HG03520 (cell line): ENCODE measurements around the gene PLA2G4A.
"Not testable (repeated sequence)": the region's sequence is repeated elsewhere in the genome, so short reads cannot be mapped to it uniquely, and the experiment has no call there.

Experiments used
- ATAC-seq: cut with Tn5 transposase; IDR thresholded peaks from one replicate; pipeline ENCODE4 v1.9.1; 2021; ENCODE audit warnings: mild to moderate bottlenecking, moderate library complexity; ENCODE audit not compliant: unreplicated experiment

The PLA2G4A gene

GRCh38 chr1:186917106-186917786 is 88.5 kb downstream of the PLA2G4A start:
- ATAC-seq: not testable (repeated sequence)

DNA sequence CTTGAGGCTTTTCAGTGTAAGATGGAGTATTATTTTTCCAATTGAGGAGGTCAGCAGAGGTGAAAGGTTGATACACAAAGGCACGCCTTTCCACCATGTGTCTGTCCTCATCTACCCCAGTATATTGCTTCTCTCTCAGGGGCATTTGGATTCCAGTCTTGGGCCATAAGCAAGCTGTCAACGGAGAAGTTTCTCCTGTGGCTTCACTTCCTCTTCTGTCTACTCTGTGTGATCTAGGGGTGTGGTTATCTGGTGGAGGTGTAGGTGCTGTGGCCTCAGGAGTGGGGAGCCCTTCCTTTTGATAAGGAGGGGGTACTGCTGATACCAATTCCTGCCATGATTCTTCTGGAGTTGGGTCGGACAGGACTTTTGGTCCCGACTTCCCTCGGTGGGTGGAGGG is 92.6 kb downstream of the PLA2G4A start:
- ATAC-seq: peak; percentile 78

GRCh38 chr1:186922814-186923213 is 94.1 kb downstream of the PLA2G4A start:
- ATAC-seq: not testable (repeated sequence)

- no peak for ATAC-seq
These were observed 94.7 kb downstream of the PLA2G4A start for GRCh38 chr1:186923486-186923885.

- no peak for ATAC-seq
These were observed 97.3 kb downstream of the PLA2G4A start for GRCh38 chr1:186925881-186926669.

DNA sequence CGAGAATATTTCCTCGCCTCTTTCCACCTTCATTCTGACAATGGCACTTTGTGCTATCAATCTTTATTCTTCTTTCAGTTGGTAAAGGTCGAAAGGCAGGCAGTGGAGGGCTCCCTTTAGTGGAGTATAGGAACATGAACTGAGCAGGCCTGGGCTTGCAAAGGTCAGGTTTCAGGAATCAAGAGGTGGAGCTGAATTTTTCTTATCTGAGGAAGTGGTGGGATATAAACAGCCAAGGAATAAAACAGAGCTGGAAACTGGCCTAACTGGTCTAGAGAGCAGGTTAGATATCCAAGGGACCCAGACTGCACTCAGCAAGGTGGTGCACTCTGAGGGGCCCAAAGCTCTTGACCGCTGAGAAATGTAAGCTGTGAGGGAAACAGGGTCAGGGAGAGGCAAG is 99.1 kb downstream of the PLA2G4A start:
- ATAC-seq: no peak

GRCh38 chr1:186930238-186930637 is 101.5 kb downstream of the PLA2G4A start:
- no peak for ATAC-seq

- no peak for ATAC-seq
These were observed 108.4 kb downstream of the PLA2G4A start for GRCh38 chr1:186937016-186937670.

DNA sequence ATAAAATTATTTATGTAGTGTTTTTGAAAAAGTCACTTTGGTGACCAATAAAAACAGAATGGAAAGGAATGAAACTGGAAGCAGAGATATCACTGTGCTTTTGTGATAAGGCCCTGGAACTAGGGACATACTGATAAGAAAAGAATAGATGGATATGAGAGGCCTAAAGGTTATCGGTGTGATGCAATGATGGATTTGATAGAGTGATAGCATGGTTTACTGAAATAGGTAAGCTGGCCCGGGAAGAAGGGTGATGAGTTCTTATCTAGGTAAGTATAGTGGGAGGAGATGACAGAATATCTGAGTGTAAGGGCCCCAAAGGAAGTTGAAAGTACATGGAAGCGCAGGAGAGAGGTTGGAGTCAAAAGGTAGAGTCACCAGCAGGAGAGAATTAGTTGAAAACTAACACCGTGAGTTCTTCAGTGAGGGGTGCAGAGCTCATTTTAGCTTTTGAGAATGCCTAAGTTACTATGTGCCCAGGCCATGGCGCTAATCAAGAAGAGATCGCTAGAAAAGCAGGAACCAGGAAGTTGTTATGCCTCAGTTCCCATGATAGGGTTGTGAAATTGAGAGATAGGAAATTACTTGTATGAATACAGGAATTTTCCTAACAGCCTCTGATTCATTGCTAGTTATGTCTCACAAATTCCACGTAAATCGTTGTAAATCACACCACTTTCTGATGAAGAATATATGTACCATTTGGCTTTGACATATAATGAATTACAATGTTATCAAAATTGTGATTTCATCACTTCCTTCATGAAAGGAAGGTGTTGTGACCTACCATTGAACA is 115.3 kb downstream of the PLA2G4A start:
- ATAC-seq: no peak

DNA sequence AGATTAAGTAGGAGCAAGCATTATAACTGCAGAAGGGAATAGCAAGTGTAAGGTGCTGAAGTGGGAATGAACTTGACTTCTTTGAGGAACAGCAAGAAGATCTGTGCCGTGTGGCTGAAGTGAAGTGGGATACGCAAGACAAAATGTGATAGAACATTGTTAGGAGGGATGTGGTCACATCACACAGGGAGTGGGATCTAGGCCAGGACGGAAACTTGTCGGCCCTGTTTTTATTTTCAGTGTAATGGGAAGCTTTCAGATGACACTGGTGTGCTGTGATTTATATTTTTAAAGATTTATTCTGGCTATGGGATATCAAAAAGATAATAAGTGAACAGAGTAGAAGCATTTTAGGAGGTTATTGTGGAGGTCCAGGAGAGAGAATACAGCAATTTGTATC is 116.4 kb downstream of the PLA2G4A start:
- no peak for ATAC-seq

- no peak for ATAC-seq
These were observed 119.8 kb downstream of the PLA2G4A start for GRCh38 chr1:186948535-186948934.

DNA sequence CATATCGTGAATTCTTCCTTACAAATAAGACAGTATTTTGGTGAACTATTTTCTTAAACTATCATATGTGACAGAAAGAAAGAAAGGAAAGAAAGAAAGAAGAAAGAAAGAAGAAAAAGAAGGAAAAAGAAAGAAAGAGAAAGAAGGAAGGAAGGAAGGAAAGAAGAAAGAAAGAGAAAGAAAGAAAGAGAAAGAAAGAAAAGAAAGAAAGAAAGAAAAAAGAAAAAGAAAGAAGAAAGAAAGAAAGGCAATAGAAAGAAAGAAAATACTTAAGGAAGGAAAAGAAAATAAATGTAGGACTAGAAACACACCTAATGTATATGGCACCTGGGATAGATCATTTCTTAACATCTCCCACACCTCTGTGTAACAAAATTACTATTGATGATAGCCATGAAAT is 120.4 kb downstream of the PLA2G4A start:
- ATAC-seq: no peak

GRCh38 chr1:186950547-186950946 is 121.8 kb downstream of the PLA2G4A start:
- no peak for ATAC-seq

DNA sequence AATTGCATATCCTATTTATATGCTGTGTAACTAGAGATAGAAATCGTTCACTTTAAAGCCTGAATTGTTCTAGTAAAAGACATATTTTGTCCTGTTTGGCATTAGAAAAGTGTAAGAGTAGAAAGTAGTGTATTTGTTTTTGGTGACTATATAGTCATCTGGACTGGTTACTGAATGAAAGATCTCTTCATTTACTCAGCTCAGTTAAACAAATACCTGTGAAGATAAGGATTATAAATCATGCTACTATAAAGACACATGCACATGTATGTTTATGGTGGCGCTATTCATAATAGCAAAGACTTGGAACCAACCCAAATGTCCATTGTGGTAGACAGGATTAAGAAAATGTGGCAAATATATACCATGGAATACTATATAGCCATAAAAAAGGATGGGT is 125.1 kb downstream of the PLA2G4A start:
- no peak for ATAC-seq

GRCh38 chr1:186957314-186957713 is 128.6 kb downstream of the PLA2G4A start:
- ATAC-seq: no peak

- no peak for ATAC-seq
These were observed 129.8 kb downstream of the PLA2G4A start for GRCh38 chr1:186958520-186958919.

DNA sequence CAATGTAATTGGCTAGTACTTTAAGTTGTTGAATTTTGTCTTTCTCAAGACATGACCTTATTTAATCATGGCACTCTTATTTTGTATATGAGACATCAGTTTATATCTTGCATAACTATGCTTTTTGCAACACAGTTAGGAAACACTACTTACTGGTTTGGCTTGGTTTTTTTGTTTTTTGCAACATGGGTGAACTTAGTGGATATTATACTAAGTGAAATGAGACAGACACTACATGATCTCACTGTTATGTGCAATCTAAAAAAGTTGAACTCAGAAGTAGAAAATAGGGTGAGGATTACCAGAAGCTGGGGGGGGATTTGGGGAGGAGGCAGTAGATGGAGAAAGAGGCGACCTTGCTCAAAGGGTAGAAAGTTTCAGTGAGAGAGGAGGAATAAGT is 132.1 kb downstream of the PLA2G4A start:
- no peak for ATAC-seq

DNA sequence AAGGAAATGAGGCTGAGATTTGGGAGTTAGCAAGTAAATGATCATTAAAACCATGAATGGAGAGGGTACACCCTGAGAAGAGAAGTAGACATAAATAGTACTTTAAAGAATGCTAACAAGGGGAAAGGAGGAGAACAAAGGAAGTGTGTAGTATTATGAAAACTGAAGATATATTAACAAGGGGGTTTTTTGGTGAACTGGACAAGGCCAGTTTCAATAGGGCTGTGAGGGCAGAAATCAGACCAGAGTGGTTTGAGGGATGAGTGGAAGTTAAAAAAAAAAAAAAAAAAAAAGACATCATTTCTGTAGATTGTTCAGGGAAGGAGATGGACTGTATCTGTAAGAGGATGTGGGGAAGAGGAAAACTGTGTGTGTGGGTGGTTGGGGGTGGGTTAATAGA is 137.1 kb downstream of the PLA2G4A start:
- no peak for ATAC-seq

DNA sequence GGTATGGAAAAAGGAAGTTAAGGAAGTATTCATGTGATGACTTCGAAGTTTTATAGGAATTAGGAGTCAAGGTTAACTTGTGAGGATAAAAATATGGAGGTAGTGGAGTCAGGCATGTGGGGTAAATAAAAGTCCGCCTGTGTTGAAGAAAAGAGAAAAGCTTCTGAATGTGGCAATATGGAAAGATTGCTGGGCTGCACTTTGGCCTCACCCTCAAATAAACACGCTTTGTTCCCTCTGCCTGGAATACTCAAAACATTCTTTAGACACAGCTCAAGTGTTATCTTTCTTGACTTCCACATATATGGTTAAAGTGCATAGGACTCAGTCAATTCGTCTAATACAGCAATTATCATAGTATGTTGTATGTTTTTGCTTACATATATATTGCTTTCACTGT is 137.7 kb downstream of the PLA2G4A start:
- ATAC-seq: no peak

DNA sequence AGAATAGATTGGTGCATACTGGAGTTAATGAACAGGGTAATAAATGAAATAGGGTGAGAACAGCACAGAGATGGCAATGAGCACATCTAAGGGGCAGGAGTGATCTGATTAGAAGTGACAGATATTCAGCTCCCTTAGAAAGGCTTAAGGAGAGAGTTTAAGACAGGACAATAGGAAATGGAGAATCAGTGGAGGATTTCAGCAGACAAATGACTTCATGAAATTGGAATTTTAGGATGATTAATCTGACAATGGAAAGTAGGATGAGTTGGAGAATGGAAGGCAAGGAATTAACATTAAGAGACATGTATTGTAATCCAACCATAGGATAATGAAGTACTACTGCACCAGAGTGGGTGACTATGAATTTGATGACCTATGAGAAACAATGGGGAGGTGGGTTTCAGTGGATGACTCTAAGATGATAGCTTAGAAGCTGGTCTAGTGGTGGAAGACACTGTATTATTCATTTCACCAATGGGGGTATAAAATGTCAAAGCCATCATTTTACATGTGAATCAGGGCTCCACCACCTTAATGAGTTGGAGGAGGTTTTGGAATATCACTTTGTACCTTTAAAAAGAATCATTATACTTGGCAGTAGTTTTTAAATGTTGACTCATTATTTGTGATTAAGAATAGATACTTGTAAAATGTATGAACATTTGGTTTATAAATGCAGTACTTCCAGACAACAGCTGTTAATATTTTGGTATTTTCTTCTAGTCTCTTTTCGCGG is 139.1 kb downstream of the PLA2G4A start:
- no peak for ATAC-seq
